ENCODE results near the gene UBE2J2.

Gene UBE2J2

DNA sequence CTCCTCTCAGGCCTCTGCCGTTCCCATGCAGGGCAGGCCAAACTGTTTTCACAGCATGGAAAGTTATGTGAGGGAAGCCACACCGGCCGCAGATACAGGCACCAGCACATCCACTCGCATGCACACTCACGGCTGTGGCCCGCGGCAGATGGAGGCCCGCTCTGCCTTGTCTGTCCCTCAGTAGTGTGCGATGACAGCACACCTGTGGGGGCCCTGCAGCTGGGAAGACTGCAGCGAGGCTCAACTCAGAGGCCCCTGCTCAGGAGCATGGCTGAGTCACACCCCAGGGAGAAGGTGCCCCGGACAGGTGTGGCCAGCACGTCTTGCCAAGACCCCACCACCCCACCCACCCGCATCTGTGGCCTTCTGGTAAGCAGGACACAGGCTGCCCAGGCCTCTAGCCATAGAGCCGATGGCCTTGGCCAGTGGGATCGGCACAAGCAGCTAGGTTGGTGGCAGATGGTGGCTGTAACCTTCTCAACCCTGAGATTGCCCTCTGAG is 1.3 kb upstream of the UBE2J2 start:
- Histone ChIP-seq H3K4me3 (peak overlapping the region; percentile 92), H3K9me3 (ENCODE audit: low read depth, low read length) (no peaks in the 10 kb centered on the region), H3K9ac (ENCODE audit: insufficient read length) (no peak overlapping the region), H3K36me3 (ENCODE audit: insufficient read depth, low read length) (peaks cover 13% of the 10 kb centered on the region), H3K27ac (no peak overlapping the region)
- TF ChIP-seq POLR2AphosphoS5 (IDR thresholded peaks at IDR 0.05; ENCODE audit: borderline replicate concordance, low read depth, low read length) (no peak), EZH2 (IDR thresholded peaks at IDR 0.05) (no peak), FOXP2 (optimal IDR thresholded peaks at IDR 0.05; ENCODE audit: control extremely low read depth, extremely low read length, insufficient read depth) (no peak)
- DNase-seq (ENCODE audit: low read depth, low spot score): no peak

DNA sequence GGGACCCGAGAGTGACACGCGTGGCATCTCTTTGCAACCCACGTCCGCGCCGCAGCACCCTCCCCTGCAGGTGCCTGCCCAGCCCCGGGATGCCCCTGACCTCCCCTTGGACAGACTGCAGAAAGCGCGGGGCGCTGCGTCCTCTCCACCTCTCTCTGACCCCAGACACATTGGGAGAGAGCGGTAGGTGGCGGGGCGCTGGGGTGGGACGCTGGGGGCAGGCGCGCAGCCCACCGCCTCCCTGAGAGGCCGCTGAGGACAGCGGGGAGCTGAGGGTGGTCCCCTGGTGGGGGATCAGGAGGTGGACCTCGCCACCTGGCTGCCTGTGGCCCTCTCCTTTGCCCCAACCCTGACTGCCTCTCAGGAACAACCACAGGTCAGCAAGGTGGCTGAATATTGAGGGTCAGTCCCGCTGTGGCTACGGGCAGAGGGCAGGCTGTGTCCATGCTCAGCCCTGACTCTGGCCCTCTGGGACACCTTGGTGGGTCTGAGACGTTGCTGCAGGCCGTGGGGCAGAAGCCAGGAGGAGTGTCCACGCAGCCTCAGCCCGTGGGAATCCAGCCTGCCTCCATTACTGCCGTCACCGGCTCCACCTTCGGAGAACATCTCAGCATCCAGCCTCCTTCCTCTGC is 761 bp upstream of the UBE2J2 start:
- Histone ChIP-seq H3K36me3 (ENCODE audit: insufficient read depth, low read length) (peaks cover 13% of the 10 kb centered on the region), H3K27ac (peak overlapping the region; percentile 70; the same call in 1 of the 2 replicates), H3K4me3 (peak overlapping the region; percentile 92), H3K9ac (ENCODE audit: insufficient read length) (peak overlapping the region; percentile 90), H3K9me3 (ENCODE audit: low read depth, low read length) (no peaks in the 10 kb centered on the region)
- TF ChIP-seq FOXP2 (optimal IDR thresholded peaks at IDR 0.05; ENCODE audit: control extremely low read depth, extremely low read length, insufficient read depth) (no peak), EZH2 (IDR thresholded peaks at IDR 0.05) (no peak), POLR2AphosphoS5 (IDR thresholded peaks at IDR 0.05; ENCODE audit: borderline replicate concordance, low read depth, low read length) (no peak)
- DNase-seq (ENCODE audit: low read depth, low spot score): no peak

DNA sequence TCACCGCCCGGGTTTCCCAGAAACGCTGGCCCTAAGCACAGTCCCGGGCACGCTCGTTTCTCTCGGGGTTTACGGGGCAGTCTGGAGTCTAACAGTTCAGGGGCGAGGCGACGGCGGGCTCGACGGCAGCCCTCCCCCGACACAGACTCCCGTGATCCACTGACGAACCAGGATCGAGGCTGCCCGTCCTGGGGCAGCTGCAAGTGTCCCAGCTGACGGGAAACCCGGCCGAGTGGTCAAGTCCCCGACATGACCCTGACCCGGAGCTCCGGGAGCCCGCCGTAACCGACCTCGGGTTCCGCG is 494 bp downstream of the UBE2J2 start:
- Histone ChIP-seq H3K27ac (peak overlapping the region; percentile 66; the same call in 1 of the 2 replicates), H3K9me3 (ENCODE audit: low read depth, low read length) (no peaks in the 10 kb centered on the region), H3K9ac (ENCODE audit: insufficient read length) (peak overlapping the region; percentile 97), H3K4me3 (peak overlapping the region; percentile 92), H3K36me3 (ENCODE audit: insufficient read depth, low read length) (peaks cover 13% of the 10 kb centered on the region)
- no peak for DNase-seq (ENCODE audit: low read depth, low spot score)
- TF ChIP-seq EZH2 (IDR thresholded peaks at IDR 0.05) (no peak), POLR2AphosphoS5 (IDR thresholded peaks at IDR 0.05; ENCODE audit: borderline replicate concordance, low read depth, low read length) (no peak), FOXP2 (optimal IDR thresholded peaks at IDR 0.05; ENCODE audit: control extremely low read depth, extremely low read length, insufficient read depth) (no peak)

DNA sequence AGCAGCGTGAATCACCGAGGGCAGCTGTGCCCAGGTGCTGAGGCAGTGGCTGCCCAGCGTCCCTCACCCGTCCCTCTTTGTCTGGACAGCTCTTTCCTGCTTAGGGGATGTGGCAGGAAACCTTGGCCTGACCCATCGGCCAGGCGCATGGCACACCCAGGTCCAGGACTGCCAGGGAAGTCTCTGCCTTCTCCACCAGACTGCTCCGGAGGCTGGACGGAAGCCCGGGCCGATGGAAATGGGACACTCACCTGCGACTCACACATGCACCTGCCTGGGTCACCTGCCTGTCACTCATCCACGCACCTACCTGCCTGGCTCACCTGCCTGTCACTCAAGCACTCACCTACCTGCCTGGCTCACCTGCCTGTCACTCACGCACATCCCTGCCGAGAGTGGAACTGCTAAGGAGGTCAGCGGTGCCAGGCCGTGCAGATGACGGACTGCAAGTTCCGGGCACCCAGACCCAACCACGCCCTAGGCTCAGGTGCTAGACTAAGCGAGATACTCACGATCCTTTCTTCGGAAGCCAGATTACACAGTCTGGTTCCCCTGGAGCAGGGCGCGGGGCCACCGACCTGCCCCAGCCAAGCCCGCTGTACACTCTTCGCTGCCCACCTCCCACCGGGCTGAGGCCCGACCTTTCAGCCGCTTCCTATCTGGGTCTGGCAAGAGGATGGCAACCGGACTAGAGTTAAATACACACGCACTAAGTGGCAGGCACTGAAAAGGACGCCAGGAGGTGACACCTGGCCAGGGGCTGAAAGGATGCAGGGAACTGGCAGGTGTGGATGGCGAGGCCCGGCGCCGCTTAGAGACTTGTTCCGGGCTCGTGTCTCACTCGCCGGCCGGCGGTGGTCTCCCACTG is 1.1 kb downstream of the UBE2J2 start:
- Histone ChIP-seq H3K27ac (peak overlapping the region; percentile 66; the same call in 1 of the 2 replicates), H3K36me3 (ENCODE audit: insufficient read depth, low read length) (peaks cover 19% of the 10 kb centered on the region), H3K9me3 (ENCODE audit: low read depth, low read length) (no peaks in the 10 kb centered on the region), H3K9ac (ENCODE audit: insufficient read length) (peak overlapping the region; percentile 97), H3K4me3 (peak overlapping the region; percentile 92)
- TF ChIP-seq FOXP2 (optimal IDR thresholded peaks at IDR 0.05; ENCODE audit: control extremely low read depth, extremely low read length, insufficient read depth): no peak
- TF ChIP-seq POLR2AphosphoS5 (IDR thresholded peaks at IDR 0.05; ENCODE audit: borderline replicate concordance, low read depth, low read length): no peak
- DNase-seq (ENCODE audit: low read depth, low spot score): no peak

DNA sequence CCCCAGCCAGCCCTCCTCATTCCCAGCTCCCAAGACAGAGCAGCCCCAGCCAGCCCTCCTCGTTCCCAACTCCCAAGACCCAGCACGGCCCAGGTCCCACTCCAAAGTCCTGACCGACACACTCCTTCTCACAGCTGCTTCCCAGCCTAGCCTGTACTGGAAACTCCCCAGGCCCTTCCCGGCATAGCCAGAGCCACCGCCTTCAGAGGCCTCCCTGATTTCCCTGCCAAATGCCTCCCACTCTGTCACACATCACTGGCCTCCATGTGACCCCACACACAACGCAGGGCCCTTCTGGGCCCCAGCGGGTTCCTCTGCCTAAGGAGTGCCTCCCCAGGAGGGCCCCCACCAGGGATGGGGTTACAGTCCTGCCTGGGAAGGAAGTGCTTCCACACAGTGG is 2.8 kb downstream of the UBE2J2 start:
- Histone ChIP-seq H3K9me3 (ENCODE audit: low read depth, low read length) (no peaks in the 10 kb centered on the region), H3K36me3 (ENCODE audit: insufficient read depth, low read length) (peaks cover 27% of the 10 kb centered on the region), H3K27ac (0 out of 2 replicates have a peak overlapping the region, but pooled peaks have one; percentile 13), H3K9ac (ENCODE audit: insufficient read length) (peak overlapping the region; percentile 45), H3K4me3 (no peak overlapping the region)
- no peak for TF ChIP-seq EZH2 (IDR thresholded peaks at IDR 0.05)
- TF ChIP-seq FOXP2 (optimal IDR thresholded peaks at IDR 0.05; ENCODE audit: control extremely low read depth, extremely low read length, insufficient read depth): no peak
- no peak; the same call in 1 of the 2 replicates for TF ChIP-seq POLR2AphosphoS5 (IDR thresholded peaks at IDR 0.05; ENCODE audit: borderline replicate concordance, low read depth, low read length)
- no peak for DNase-seq (ENCODE audit: low read depth, low spot score)

DNA sequence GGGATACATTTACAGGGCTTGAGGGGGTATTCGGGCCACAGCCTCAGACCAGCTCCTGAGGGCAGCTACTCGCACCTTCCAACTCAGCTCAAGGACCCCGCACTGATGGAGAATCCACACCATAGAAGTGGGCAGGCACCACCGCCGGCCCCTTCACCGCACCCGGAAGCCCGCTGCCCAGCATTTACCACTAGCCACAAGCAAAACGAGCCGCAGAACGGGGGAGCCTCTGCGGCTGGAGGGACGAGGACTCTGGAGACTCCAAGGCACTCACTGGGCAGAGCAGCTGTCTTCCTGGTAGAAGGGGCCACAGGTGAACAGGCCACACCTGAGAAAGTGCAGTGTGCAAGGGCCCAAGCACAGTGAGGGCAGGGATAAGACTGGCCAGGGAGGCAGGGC is 5.4 kb downstream of the UBE2J2 start:
- no peak overlapping the region for H3K27ac ChIP-seq
- H3K9me3 ChIP-seq (ENCODE audit: low read depth, low read length): no peaks in the 10 kb centered on the region
- peaks cover 47% of the 10 kb centered on the region for H3K36me3 ChIP-seq (ENCODE audit: insufficient read depth, low read length)
- no peak overlapping the region for H3K9ac ChIP-seq (ENCODE audit: insufficient read length)
- no peak overlapping the region for H3K4me3 ChIP-seq
- no peak for TF ChIP-seq FOXP2 (optimal IDR thresholded peaks at IDR 0.05; ENCODE audit: control extremely low read depth, extremely low read length, insufficient read depth)
- TF ChIP-seq EZH2 (IDR thresholded peaks at IDR 0.05): no peak
- TF ChIP-seq POLR2AphosphoS5 (IDR thresholded peaks at IDR 0.05; ENCODE audit: borderline replicate concordance, low read depth, low read length): no peak
- no peak for DNase-seq (ENCODE audit: low read depth, low spot score)

DNA sequence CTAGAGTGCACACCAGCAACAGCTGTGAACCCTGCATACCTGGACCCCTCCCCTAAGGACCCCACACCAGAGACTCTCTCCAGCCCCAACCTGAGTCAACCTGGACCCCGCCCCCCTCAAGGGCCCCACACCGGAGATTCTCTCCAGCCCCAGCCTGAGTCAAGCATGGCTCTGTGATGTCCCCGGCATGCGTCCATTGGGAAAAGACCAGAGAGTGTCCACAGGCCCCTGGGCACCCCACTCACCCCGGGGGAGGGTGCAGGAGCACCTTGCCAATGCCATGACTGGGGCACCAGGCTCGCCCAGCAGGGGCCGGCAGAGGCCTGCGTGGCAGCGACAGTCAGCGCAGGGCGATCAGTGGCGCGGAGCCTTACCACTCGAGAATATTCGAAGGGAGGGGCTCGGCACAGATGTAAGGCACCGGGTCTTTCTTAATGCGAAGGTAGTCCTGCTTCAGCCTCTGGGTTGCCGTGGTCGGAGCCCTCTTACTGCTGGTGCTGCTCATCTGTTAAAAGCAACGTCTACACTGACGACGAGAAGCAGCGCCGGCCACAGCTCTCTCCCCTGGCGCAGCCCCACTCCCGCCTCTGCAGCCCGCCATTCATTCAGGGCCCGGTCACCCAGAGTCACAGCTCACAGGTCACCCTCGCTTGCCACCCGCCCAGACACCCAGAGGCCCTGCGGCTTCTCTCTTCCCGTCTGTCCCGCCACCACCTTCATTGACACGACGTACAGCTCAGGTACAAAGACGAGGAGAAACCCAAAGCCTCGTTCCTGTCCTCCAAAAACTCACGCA is 6.0 kb downstream of the UBE2J2 start:
- Histone ChIP-seq H3K36me3 (ENCODE audit: insufficient read depth, low read length) (peaks cover 53% of the 10 kb centered on the region), H3K9ac (ENCODE audit: insufficient read length) (no peak overlapping the region), H3K27ac (no peak overlapping the region), H3K9me3 (ENCODE audit: low read depth, low read length) (no peaks in the 10 kb centered on the region), H3K4me3 (no peak overlapping the region)
- no peak for DNase-seq (ENCODE audit: low read depth, low spot score)
- TF ChIP-seq POLR2AphosphoS5 (IDR thresholded peaks at IDR 0.05; ENCODE audit: borderline replicate concordance, low read depth, low read length) (no peak), FOXP2 (optimal IDR thresholded peaks at IDR 0.05; ENCODE audit: control extremely low read depth, extremely low read length, insufficient read depth) (no peak)

DNA sequence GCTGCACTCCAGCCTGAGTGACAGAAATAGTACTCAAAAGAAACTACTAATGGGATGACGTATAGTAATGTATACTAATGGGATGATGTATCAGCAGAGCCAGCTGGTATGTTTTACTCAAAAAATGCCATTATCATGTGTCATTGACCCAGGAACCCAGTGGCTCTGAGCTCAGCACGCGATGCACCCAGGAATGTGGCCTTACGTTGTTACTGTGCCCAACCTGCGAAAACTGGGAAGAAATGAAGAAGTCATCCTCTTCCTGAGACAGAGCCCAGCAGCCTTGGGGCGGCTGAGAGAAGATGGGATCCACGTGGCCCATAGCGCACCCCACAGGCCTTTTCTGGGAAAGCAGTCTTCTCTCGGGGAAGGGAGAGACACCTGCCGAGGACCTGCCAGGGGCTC is 8.8 kb downstream of the UBE2J2 start:
- H3K4me3 ChIP-seq: no peak overlapping the region
- no peak for DNase-seq (ENCODE audit: low read depth, low spot score)
- peaks cover 63% of the 10 kb centered on the region for H3K36me3 ChIP-seq (ENCODE audit: insufficient read depth, low read length)
- no peaks in the 10 kb centered on the region for H3K9me3 ChIP-seq (ENCODE audit: low read depth, low read length)
- H3K27ac ChIP-seq: no peak overlapping the region
- no peak for TF ChIP-seq POLR2AphosphoS5 (IDR thresholded peaks at IDR 0.05; ENCODE audit: borderline replicate concordance, low read depth, low read length)
- no peak for TF ChIP-seq EZH2 (IDR thresholded peaks at IDR 0.05)
- no peak for TF ChIP-seq FOXP2 (optimal IDR thresholded peaks at IDR 0.05; ENCODE audit: control extremely low read depth, extremely low read length, insufficient read depth)
- no peak overlapping the region for H3K9ac ChIP-seq (ENCODE audit: insufficient read length)
